ENCODE measurements around the gene IL4.
"Not testable (repeated sequence)": the region's sequence is repeated elsewhere in the genome, so short reads cannot be mapped to it uniquely, and the experiment has no call there.

Gene IL4

DNA sequence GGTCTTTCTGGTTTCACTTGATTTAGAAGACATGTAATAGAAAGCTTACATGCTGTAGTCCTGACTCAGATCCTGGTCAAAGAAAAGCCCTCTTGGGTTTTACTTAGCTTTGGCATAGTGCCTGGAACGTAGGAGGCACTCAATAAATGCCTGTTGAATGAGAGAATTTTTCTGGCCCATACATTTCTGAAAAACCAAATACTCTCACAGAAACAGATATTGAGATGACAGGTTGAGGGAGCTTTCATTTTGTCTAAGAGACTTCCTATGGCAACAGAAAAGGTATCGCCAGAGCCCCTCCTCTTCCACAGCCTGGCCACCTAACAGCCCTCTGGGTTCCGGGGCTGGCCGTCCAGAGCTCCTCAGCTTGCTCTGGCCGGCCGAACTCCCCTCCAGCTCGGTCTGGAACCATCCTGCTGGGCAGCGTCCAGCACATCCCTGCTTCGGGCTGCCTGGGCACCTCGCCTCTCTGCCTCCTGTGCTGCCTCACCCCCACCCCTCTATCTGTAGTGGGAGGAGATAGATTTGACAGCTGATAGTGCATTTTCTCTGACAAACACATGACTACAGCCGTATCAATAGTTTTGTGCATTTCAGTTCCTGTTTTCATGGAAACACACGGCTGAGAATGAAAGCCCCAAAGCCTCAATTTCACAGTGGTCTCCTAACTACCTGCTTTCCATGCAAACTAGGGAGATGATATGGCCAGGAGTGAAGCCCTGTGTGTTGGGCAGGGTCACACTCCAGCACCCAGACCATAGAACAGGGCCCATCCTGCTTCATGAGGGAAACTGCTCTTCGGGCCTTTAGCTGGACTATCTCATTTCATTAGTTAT, 1.1 kb downstream of the IL4 start:
- DNase-seq (ENCODE audit: low spot score), result peak; percentile 92

DNA sequence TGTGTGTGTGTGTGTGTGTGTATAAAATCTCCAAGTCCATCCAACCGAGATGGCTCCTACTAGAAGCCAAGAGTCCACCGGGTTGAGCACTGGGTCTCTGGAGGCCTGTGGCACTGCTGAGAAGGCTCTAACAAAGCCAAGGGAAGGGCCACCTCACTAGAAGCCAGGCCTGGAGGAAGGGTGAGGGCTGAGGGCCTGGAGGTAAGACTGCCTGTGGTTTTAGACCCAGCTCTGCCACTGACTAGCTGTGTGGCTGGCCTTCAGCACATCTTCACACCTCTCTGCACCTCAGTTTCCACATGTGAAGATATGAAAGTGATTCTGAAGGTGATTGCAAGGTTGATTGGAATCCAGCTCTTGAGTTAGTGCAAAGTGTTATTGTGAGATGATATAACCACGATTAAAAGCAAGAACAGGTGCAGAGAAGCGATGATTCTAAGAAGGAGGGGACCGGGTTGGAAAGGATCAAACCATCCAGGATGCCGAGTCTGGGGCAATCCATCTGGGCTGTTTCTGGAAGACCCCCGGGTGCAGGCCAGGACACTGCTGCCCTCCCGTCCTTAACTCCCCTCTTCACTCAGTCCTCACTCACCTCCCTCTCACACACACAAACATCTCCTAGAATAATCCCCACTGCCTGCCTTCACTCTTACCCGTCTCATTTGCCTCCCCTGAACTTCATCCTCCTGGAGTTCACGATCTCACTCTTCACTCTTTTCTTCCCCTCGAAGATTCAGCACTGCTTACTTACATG, 2.3 kb downstream of the IL4 start:
- DNase-seq (ENCODE audit: low spot score), result no peak

DNA sequence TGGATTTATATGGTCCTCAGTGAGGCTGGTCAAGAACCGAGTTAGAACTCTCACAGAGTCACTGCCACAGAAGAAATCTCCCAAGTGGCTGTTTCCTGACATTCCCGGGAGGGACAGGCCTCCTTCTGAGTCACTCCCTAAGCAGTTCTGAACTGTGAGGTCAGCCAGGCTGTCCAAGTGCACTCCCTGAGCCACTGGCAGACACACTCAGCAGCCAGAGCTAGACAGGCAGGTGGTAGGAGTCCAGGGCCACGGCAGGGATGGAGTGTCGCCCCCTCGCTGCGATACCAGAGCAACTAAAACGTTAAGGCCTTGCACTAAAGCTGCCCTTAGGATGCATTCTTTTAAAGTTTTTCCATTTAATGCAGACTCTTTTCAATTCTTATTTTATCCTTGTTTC, 3.4 kb downstream of the IL4 start:
- peak; percentile 94 for DNase-seq (ENCODE audit: low spot score)

DNA sequence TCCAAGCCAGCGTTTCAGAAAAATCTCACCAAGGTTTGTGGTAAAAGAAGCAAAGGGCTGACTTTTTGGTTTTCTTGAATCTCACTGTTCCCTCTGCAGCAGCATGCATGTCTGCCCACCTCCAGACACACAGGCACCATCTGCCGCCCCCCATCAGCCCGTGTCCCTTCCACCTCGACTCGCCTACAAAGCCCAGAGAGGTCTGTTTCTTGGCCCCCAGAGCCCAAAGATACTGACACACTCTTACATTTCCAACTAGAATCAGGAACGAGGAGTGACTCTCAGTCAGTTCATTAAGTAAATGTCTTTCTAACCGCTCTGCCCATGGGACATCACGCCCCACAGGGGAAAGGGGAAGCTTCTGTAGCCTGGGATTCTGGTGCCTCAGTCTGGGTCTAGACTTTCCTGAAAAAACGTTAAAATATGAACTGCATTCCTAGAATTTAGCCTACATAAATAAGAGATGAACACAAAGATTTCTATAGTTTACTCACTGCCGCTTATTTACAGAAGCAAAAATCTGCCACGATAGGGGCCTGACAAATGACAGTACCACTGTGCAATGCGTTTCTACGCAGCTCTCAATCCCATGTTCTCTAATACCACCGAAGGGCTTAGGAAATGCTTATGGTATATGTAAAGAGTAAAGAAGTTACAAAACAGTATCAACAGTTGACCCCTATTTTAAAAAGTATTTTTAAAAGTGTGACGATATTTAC, 4.1 kb downstream of the IL4 start:
- no peak for DNase-seq (ENCODE audit: low spot score)

DNA sequence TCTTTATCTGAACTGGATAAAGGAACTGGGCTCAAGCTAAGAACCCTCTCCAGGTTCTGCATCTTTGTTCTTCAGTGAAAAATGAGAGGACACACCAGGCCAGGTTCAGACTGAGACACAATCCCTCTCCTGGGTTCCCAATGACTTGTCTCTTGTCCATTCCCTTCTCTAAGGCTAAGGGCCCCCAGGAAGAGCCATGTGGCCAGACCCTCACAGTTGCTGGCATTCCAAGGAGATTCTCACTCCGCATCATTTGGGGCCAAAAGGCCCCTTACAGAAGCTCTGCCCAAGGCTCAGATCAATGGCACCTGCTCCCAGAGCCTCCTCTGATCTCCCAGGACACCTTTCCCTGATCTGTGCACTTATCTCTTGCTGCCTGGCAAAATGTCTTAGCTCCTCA, 4.9 kb downstream of the IL4 start:
- no peak for DNase-seq (ENCODE audit: low spot score)

DNA sequence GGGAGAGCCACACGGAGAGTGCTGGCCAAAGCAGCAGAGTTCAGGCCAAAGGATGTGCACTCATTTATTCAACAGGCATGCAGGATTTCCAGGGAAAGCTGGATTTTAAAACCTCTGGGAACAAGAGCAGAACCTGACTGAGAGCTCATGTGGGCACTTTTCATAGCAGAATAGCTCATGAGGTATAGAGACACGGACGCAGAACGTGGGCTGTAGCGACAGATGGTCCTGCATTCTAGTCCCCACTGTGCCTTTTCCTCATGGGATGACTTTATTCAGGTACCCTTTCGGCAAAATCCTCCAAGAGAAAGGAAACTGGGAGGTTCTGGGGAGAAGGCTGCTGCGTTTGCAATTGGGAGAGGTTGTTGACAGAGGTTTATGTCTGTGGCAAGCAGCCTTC, 5.4 kb downstream of the IL4 start:
- DNase-seq (ENCODE audit: low spot score), result no peak

DNA sequence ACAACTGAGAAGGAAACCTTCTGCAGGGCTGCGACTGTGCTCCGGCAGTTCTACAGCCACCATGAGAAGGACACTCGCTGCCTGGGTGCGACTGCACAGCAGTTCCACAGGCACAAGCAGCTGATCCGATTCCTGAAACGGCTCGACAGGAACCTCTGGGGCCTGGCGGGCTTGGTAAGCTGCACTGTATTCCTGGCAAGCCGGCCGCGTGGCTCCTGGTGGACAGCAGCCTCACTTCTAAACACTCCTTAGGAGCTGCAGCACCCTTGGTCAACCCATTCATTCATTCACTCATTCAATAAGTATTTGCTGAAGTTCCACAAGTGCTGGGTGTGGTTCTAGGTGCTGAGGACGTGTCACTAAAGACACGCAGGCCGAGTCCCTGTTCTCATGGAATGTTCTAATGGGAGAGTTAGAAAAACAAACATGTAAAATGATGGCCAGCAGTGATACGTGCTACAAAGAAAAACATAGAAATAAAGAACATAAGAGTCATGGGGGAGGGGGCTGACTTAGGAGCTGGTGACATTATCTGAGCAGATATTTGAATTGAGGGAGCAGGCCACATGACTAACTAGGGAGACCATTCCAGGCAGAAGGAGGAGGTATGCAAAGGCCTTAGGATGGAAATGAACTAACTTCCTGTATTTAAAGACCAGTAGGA, 6.1 kb downstream of the IL4 start:
- no peak for DNase-seq (ENCODE audit: low spot score)

DNA sequence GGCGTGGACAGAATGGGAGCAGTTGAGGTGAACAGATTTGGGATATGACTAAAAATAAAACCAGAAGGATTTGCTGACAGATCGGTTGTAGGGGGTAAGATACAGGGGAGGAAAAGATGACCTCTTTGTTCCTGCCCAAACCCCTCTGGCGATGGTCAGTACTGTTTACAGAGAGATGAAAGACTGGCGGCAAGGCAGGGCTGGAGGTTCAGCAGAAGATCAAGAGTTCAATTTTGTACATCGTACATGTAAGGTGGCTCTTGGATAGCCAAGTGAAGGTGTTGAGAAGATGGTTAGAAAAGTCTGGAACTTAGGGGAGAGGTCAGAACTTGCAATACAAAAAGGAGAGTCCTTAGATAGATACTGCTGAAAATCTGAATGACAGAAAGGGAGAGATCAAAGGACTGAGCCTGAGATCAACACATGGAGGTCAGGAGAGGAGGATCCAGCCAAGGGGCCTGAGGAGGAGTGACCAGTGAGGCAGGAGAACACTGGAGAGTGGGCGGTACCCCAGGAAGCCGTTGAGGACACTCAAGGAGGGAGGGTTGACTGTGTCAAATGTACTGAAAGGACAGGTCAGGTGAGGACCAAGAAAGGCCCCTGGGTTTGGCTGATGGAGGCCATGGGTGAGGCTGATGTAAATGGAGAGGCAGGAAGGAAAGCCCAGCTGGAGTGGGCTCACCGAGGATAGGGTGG, 7.1 kb downstream of the IL4 start:
- no peak for DNase-seq (ENCODE audit: low spot score)

DNA sequence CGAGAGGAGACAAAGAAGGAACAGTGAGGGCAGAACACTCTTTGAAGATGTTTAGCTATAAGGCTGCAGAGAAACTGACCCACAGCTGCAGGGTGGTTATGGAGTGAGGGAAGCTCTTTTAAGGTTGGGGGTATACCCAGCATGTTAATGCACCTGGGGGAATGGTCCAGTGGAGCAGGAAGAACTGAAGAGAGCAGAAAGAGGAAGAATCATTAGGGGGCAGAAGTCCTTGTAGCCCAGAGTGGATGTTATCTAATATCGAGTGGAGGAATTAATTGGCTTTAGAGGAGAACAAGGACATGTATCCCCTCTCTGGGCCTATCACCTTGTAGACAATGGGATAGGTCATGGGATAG, 7.7 kb downstream of the IL4 start:
- no peak for DNase-seq (ENCODE audit: low spot score)

DNA sequence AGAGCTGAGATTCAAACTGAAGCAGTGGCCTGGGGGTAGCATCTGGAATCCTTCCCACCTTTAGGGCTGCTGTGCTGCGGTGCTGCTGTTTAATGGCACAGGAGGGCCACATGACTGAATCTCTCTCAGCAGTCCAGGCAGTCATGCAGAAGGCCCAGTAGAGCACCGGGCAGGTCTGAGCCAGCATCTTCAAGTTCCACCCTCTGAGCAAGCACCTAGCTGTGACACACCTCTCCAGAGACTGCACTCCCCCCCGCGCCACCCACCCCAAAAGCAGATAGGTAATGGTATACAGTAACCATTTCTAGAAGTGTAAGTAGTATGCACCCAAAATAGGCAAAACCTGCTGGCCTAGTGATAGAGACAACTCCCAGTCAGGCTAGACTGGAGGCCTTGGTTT, 8.2 kb downstream of the IL4 start:
- no peak for DNase-seq (ENCODE audit: low spot score)

DNA sequence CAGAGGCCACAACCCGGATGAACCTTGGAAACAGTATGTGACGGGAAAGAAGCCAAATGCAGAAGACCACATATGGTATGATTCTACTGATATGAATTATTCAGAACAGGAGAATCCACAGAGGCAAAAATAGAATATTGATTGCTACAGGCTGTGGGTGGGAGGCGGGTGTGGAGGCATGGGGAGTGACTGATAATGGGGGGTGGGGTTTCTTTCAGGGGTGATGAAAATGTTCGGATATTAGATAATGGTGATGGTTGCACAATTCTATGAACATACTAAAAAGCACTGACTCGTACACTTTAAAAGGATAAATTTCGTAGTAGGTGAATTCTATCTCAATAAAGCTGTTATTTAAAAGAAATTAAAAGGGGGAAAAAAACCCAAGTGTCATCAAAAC, 10.7 kb downstream of the IL4 start:
- no peak for DNase-seq (ENCODE audit: low spot score)

DNA sequence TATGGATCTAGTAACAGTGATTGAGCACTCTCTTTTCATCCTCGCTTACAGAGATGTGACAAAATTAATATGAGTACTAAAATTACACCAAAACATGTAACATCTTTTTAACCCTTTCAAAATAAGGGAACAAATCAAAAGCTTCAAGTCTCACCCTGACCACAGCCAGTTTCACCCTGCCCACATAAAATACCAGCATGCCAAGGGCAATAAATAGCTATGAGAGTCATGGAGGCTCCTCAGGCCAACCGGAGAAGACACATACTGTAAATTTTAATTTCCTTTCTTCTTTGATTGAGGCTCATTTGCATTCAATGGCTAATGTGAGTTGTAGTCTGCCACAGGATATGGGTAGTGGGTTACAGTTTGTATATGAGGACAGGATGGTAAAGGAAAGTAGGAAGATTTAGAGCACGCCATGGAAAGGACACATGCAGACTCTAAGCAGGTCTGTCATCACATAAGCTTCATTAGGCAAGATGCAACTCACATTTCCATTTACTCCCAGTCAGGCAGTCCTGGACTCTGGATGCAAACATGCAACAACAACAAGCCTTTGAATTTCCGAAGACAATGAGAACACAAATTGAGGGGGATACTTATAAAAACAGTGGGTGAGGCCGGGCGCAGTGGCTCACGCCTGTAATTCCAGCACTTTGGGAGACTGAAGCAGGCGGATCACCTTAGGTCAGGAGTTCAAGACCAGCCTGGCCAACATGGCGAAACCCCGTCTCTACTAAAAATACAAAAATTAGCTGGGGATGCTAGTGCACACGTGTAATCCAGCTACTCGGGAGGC, 11.3 kb downstream of the IL4 start:
- no peak for DNase-seq (ENCODE audit: low spot score)

DNA sequence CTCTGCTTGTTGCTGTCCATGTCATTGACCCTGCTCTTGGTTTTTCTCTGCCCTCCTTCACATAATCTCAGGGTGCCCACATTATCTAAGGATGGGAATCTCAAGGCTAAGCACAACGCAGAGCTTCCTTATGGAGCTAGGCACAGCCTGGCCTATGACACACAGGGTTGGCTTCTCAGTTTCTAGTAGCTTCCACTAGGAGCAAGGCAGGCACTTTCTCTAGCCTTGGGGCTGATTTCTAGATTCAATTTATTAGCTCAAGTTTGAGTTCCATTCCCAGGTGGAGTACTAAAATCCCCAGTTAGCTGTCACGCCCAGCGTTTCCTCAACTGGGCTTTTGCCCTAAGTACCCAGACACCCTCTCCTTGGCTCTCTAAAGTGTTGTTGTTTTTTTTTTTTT, 12.4 kb downstream of the IL4 start:
- no peak for DNase-seq (ENCODE audit: low spot score)

DNA sequence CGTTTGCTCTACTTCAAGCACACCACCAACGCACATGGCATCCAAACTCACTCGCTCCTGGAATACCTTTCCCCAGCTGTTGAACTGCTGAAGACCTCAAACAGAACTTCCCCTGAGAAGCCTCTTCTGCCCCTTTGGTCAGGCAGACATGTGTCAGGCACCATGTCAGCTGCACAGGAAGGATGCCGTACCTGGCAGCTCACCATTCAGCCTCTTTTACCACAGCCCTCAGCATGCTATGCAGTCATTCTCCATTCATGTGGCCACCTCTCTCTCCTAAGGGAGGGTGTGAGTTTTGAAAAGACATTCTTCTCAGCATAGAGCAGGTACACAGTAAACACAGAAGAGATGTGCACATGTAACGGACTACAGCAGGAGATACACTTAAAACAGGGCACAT, 14.2 kb downstream of the IL4 start:
- no peak for DNase-seq (ENCODE audit: low spot score)

DNA sequence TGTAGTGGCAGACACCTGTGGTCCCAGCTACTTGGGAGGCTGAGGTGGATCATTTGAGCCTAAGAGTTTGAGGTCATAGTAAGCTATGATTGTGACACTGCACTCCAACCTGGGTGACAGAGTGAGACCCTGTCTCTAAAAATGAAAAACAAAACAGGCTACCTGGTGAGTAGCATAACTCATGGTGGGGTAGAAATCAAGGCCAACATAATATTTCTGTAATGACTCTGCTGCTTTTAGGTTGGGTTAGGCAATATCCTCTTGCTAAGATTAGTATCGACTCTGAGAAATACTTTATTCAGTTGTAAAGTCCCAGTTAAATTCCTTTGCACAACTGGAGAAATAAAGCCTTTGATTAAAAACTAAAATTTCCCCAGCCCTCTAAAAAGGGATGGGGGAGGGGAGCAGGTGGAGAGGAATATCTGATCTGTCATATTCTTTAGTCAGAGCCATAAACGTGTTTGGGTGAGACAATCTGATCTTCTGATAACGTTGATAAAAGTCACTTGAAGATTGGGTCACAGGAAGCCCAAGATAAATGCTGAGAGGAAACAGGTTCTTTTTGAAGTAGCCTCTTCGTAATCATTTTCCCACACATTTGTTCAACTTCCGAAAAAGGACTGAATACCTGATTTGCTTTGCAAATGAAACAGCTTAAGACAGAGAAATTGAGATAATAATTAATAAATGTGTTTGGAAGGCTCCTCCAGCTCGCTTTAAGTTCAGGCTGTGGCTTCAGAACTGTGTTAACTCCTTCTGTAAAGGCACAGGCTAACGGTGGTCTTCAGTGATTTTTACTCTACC, 14.9 kb downstream of the IL4 start:
- peak; percentile 51 for DNase-seq (ENCODE audit: low spot score)

DNA sequence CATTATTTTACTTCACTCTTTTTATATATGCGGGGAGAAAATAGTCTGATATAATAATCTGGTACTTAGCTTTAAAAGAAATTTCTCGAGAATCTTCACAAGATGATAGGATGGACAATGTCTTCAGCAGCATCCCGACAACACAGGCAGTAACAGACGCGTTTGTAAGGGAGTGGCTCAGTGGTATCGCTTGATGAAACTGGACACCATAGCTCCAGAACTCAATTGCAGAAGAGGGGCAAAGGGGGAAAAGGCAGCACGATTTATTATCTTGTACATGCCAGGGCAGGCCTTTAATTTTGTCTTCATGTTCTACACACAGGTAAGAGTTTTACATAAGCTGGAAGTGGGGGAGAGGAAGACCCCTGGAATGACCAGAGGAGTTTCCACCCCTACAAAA, 15.7 kb downstream of the IL4 start:
- no peak for DNase-seq (ENCODE audit: low spot score)

DNA sequence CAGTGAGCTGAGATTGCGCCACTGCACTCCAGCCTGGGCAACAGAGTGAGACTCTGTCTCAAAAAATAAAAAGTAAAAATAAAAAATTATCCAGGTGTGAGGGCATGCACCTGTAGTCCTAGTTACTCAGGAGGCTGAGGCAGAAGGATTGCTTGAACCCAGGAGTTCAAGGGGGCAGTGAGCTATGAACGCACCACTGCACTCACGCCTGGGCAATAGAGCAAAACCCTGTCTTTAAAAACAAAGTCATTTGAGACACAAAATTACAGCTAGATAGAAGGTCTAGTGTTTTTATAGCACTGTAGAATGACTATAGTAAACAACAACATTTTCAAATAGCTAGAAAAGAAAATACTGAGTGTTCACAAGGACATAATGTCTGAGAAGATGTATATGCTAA, 16.4 kb downstream of the IL4 start:
- no peak for DNase-seq (ENCODE audit: low spot score)

DNA sequence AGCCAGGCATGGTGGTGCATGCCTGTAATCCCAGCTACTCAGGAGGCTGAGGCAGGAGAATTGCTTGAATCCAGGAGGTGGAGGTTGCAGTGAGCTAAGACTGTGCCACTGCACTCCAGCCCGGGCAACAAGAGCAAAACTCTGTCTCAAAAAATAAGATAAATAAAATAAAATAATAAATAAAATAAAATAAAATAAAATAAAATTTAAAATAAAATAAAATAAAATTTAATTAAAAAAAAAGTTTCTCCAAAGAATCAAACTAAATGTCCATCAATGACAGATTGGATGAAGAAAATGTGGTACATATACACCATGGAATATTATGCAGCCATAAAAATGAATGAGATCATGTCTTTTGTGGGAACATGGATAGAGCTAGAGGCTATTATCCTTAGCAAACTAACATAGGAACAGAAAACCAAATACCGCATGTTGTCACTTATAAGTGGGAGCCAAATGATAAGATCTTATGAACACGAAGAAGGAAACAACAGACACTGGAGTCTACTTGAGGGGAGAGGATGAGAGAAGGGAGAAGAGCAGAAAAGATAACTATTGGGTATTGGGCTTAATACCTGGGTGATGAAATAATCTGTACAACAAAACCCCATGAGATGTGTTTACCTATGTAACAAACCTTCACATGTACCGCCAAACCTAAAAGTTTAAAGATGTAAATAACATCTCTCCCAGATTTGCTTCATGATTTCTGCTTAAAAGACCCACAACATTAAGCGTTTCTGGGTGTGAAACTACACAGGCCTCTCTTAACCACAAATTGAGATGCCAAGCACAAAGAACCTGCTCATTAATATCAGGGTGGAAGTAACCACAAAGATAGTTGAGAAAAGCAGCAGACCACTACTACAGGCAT, 18.2 kb downstream of the IL4 start:
- not testable (repeated sequence) for DNase-seq (ENCODE audit: low spot score)

DNA sequence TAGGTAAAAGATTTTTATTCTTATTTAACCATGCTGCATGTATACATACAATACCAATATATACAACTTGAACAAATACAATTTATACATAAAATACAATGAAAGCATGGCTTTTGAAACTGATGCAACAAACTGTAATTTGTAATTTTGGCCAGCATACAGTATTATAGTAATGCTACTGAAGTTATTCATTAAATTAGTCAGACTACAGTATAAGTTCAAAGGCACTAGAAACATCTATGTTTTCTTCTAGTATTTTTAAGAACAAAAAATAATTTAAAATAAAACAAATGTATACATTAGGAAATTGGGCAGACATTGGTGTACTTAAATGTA, 18.8 kb downstream of the IL4 start:
- DNase-seq (ENCODE audit: low spot score), result no peak
